ENCODE results near the gene RAB38. TPM values are rescaled to one million over a fixed set of nuclear protein-coding genes. Genes with fewer than 3 reads are reported as not detected.

The RAB38 gene
- total and polyA plus RNA-seq, 2 experiments from 2014 or later, result 8.8 to 14.2 TPM

GRCh38 chr11:88178191-88178590 lies 2.9 kb upstream of the RAB38 start (continued):
- TF ChIP-seq CREB1 (CRISPR knock-in tag; IDR thresholded peaks at IDR 0.05; ENCODE audit: low read depth) (no peak), CTCF (conservative IDR thresholded peaks at IDR 0.05; ENCODE audit: low read depth in 2 of 2) (no peak)

- peaks cover 18% of the 10 kb centered on the region for H3K4me1 Mint-ChIP-seq
- ATAC-seq (peak; percentile 46), DNase-seq (ENCODE audit: low spot score) (peak; percentile 26)
- Histone ChIP-seq H4K20me1 (replicated peaks; ENCODE audit: insufficient read depth) (no peaks in the 10 kb centered on the region), H3K4me2 (peak overlapping the region; percentile 90), H3K4me3 (peak overlapping the region; percentile 77), H3K36me3 (ENCODE audit: insufficient read depth) (no peaks in the 10 kb centered on the region), H3F3A (replicated peaks; ENCODE audit: low read depth) (no peaks in the 10 kb centered on the region), H3K27me3 (ENCODE audit: insufficient read depth) (no peaks in the 10 kb centered on the region), H2AFZ (peak overlapping the region; percentile 98), H3K79me2 (replicated peaks; ENCODE audit: insufficient read depth) (no peaks in the 10 kb centered on the region; the same call in 1 of the 2 replicates), H3K27ac (ENCODE audit: low read depth) (no peak overlapping the region), H3K4me1 (ENCODE audit: insufficient read depth) (peaks cover 17% of the 10 kb centered on the region; the same call in 1 of the 2 replicates), H3K9me2 (ENCODE audit: insufficient read depth) (no peaks in the 10 kb centered on the region)
- no peaks in the 10 kb centered on the region for H3K36me3 Mint-ChIP-seq (ENCODE audit: low read depth)
- H3K9me3 Mint-ChIP-seq, result no peaks in the 10 kb centered on the region
- TF ChIP-seq STAT1 (IDR thresholded peaks at IDR 0.05; ENCODE audit: unreplicated experiment) (no peak), POLR2AphosphoS5 (IDR thresholded peaks at IDR 0.05; ENCODE audit: low read depth) (peak; percentile 5; the same call in 1 of the 2 replicates)
- no peak overlapping the region for H3K27ac Mint-ChIP-seq
- peak overlapping the region; percentile 87 for H3K4me3 Mint-ChIP-seq
- peaks cover 2% of the 10 kb centered on the region for H3K27me3 Mint-ChIP-seq (ENCODE audit: insufficient read depth, low read depth, poor library complexity)
Observed at GRCh38 chr11:88175569-88176075, 379 bp upstream of the RAB38 start.

GRCh38 chr11:88173956-88174355 lies 1.3 kb downstream of the RAB38 start:
- Histone ChIP-seq H3K4me2 (peak overlapping the region; percentile 90), H3K36me3 (ENCODE audit: insufficient read depth) (no peaks in the 10 kb centered on the region), H3K79me2 (replicated peaks; ENCODE audit: insufficient read depth) (no peaks in the 10 kb centered on the region; the same call in 1 of the 2 replicates), H3K27me3 (ENCODE audit: insufficient read depth) (no peaks in the 10 kb centered on the region), H3K4me3 (peak overlapping the region; percentile 77; the same call in 1 of the 2 replicates), H3F3A (replicated peaks; ENCODE audit: low read depth) (no peaks in the 10 kb centered on the region), H3K4me1 (ENCODE audit: insufficient read depth) (peaks cover 12% of the 10 kb centered on the region; the same call in 1 of the 2 replicates), H3K27ac (ENCODE audit: low read depth) (no peak overlapping the region), H3K9me2 (ENCODE audit: insufficient read depth) (no peaks in the 10 kb centered on the region), H2AFZ (no peak overlapping the region), H4K20me1 (replicated peaks; ENCODE audit: insufficient read depth) (no peaks in the 10 kb centered on the region)
- H3K27ac Mint-ChIP-seq, result no peak overlapping the region
- DNase-seq (ENCODE audit: low spot score), result no peak
- H3K4me1 Mint-ChIP-seq, result peaks cover 15% of the 10 kb centered on the region
- H3K36me3 Mint-ChIP-seq (ENCODE audit: low read depth), result no peaks in the 10 kb centered on the region
- no peaks in the 10 kb centered on the region for H3K9me3 Mint-ChIP-seq
- no peak for ATAC-seq
- H3K27me3 Mint-ChIP-seq (ENCODE audit: insufficient read depth, low read depth, poor library complexity), result peaks cover 2% of the 10 kb centered on the region
- H3K4me3 Mint-ChIP-seq, result peak overlapping the region; percentile 87; the same call in 2 of the 3 replicates
- TF ChIP-seq JUNB (IDR thresholded peaks at IDR 0.05; ENCODE audit: unreplicated experiment) (no peak), ZNF462 (CRISPR knock-in tag; IDR thresholded peaks at IDR 0.05) (no peak), REST (IDR thresholded peaks at IDR 0.05; ENCODE audit: unreplicated experiment) (no peak), ZNF114 (CRISPR knock-in tag; IDR thresholded peaks at IDR 0.05) (no peak), POLR2AphosphoS5 (IDR thresholded peaks at IDR 0.05; ENCODE audit: low read depth) (no peak)

All from GM23338 (cell line).